Stimulated activated CD4-positive, alpha-beta T cell treated with anti-CD3 and anti-CD28 coated beads, Interleukin-4, amount 100 ng/mL, for 48 hours (primary cell): ENCODE data around the gene CELA1.
"Not testable (repeated sequence)": the region's sequence is repeated elsewhere in the genome, so short reads cannot be mapped to it uniquely, and the experiment has no call there.

Source experiments
- DNase-seq, 2 donors: peaks; one replicate each; pipeline ENCODE4 v3.0.0-alpha.2; 2020; ENCODE audit warnings: low read depth in 2 of 2

Gene CELA1

GRCh38 chr12:51343201-51343600, 3.3 kb downstream of the CELA1 start:
- no peak for DNase-seq

DNA sequence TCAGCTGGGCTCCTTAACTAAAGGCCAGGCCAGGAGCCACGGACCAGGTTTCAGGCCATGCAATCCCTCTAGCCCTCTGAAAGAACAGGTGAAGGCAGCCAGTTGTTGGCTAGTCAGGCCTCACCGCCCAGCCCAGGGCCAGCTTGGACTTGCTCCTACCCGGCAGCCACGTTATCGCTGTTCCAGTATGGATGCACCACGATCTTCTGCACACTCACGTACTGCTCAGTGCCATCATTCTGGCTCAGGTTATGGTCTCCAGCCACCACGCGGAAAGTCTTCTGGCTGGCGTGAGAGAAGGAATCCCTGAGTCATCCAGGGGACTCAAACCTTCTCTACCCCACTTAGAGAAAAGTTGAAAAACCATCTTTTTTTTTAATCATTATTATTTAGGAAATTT, 4.1 kb downstream of the CELA1 start:
- no peak for DNase-seq

DNA sequence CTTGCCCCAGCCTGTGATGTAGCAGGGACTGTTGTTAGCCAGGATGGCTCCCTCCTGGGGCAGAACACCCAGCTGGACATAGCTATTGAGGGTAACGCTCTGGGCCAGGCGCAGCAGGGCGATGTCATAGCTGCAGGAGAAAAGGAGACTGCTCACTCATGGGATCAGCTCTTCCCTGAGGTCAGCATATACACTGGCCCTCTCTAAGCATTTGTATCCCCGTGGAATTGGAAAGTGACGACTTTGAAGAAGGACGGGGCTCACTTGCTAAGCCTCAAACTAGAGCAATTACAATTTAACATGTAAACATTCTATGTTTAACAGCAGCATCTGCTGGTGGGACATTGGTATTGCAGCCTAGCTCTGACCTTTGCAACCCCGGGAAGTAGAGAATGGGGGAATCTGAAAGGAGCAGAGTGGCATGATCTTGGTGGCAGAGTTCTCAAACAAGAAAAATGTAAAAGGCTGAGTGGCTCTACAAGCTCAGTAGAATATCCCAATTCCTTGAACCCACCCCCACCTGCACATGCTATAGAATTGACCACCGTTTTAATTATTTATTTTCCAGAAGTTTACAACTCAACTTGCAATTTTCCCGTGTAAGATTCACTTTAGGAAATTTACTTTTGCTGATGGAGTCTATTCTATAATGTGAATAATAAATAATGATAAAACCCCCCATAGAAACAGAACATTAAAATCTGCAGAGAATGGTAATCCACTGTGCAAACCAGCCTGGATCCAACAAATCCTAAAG, 5.0 kb downstream of the CELA1 start:
- DNase-seq, result peak; percentile 52 to 55

GRCh38 chr12:51339750-51340149, 6.7 kb downstream of the CELA1 start:
- no peak for DNase-seq

DNA sequence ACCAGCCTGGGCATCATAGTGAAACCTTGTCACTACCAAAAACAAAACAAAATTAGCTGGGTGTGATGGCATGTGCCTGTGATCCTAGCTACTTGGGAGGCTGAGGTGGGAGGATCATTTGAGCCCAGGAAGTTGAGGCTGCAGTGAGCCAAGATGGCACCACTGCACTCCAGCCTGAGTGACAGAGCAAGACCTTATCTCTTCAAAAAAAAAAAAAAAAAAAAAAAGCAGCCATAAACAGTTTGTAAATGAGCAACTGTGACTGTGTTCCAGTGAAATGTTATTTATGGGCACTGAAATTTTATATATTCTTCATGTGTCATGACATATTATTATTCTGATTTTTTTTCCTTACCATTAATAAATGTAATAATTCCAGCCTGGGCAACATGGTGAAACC, 9.1 kb downstream of the CELA1 start:
- not testable (repeated sequence) for DNase-seq

DNA sequence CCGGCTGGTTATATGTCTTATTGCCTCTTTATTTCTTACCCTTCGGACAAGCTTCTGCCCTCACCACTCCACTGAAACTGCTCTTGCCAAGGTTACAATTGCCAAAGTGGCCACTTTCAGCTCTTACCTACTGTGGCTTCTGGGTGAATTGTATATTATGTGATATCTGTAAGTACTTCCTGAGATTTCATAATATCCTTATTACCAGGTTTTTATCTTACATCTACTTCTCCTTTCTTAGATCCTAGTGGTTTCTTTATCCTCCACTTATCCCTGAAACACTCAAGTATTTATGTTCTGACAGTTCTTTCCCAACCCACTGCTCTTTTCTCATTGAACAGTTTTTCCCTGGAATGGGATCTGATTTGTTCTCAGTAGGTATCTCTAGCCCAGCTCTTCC, 10.5 kb downstream of the CELA1 start:
- DNase-seq, result no peak

DNA sequence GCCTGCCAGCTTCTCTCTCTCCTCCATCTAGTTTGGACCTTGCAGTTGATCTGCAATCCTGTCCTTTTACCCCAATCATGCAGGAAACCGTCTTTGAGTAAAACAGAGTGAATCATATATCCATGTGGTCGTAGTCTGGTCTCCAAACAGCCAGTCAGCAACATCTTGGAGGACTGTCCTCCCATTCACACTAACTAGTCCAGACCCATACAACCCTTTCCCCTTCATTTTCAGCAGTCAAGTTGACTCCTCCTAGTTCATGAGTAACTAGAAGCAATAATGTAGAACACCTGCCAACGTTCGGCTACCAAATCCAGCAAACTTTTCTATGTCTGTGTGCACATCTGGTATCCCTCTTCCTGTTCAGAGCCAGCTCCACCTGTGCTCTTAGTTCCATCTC, 11.7 kb downstream of the CELA1 start:
- no peak for DNase-seq

GRCh38 chr12:51333536-51333935, 12.9 kb downstream of the CELA1 start:
- no peak for DNase-seq

DNA sequence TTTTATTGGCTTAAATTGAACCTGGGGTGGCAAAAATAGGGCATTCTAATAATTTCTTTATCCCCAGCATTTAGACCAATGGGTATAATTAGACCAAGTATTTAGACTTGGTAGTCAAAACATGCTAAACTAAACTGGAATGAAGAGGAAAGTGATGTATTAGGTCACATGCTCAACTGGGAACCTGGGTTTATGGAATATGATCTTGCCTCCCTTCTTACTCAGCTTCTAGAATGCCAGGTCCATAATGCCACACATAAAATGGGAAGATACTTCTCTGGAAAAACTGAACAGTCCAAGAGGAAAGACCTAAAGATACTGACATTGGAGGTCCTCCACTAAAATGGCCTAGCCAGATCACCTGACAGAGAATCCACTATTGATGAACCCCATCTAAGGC, 16.3 kb downstream of the CELA1 start:
- DNase-seq, result no peak

- no peak for DNase-seq
These were observed 16.7 kb downstream of the CELA1 start for GRCh38 chr12:51329742-51330141.

- DNase-seq, result no peak
These were observed 17.9 kb downstream of the CELA1 start for GRCh38 chr12:51328587-51328986.

DNA sequence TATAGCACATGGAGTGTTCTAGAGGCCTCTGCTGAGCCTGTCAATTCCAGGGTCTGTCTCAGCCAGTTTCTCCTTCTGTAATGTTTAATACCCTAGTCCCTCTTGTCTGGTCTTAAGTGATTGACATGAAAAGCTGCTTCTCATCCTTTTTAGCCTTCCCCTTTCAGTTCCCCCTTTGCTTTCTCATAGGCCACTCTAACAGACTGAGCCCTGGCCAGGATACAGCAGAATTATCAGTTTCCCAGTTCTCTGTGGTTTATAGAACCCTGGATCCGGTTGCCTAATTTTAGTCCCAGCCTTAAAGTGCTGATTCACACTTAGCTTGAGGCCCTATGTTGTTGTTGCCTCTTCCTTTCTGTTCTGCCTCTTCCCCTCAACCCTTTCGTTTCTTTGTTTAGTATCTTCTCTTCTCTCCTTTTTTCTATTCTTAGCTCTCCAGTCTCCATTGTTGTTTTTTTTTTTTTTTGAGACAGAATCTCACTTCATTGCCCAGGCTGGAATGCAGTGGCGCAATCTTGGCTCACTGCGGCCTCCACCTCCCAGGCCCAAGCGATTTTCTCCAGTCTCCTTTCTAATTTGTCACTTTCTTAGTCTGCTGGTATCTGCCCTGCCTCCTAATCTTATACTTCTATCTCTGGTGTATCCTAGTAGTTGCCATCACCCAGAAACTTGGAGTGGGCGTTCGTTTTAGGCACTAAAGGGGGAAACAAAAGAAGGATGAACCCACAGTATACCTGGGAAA, 19.6 kb downstream of the CELA1 start:
- DNase-seq, result no peak

DNA sequence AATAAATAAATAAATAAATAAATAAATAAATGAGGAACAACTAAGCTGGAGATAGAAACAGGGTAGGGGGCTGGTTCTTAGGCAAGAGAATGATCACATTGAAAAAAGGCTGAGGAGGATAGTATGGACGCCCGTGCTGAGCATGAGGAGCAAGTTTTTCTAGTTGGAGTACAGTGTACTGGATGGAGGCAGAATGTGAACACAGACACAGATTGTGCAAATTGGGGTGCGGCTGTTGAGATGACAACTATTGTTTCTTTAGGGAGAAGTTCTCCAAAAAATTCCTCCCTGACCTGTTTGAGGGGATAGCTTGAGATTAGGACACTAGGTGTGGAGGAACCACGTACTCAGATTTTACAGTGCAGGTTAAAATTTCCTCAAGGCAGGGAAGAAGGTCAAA, 21.5 kb downstream of the CELA1 start:
- DNase-seq, result no peak

DNA sequence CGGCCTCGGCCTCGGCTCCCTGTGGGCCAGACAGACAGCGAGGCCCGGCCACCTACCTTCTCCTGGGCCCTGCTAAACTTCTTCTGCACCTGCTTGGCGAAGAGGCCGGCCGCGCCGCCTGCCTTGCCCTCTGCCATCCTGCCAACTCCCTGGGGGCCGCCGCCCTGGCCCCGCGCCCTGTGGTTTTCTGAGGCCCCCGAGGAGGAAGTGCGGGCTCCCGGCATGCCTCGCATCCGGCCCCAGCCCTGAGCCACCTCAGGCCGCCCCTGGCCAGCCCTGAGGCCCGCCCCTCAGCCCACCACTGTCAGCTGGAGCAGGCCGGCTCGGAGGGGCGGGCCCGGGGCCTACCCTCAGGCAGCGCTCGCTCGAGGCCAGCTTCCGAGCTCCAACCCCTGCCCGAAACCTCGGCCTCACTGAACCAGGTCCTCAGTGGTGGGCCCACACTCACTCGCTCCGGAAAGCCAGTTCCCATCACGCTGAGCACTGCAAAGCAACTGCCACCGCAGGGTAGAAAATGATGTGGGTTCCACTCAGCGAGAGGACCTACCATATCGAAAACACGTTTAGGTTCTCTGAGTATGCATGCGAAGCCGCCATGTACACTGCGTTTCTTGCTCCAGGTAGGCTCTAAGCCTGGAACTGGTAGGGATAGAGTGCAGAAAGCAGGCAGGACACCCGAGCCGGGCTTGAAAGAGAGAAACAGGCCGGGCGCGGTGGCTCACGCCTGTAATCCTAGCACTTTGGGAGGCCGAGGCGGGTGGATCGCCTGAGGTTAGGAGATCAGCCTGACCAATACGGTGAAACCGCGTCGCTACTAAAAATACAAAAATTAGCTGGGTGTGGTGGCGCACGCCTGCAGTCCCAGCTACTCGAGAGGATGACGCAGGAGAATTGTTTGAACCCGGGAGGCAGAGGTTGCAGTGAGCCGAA, 22.2 kb downstream of the CELA1 start, which contains the start of gene BIN2:
Gene BIN2 (minus strand): TSS at position 209 of the 930 bp plus-strand sequence. CDS start 72 bp downstream, at position 137.
- DNase-seq, result peak; percentile 55 to 66

GRCh38 chr12:51323317-51323960, 23.0 kb downstream of the CELA1 start:
- DNase-seq, result peak in 1 of 2 donors; percentile 38

GRCh38 chr12:51322452-51322851, 24.0 kb downstream of the CELA1 start:
- DNase-seq, result no peak

DNA sequence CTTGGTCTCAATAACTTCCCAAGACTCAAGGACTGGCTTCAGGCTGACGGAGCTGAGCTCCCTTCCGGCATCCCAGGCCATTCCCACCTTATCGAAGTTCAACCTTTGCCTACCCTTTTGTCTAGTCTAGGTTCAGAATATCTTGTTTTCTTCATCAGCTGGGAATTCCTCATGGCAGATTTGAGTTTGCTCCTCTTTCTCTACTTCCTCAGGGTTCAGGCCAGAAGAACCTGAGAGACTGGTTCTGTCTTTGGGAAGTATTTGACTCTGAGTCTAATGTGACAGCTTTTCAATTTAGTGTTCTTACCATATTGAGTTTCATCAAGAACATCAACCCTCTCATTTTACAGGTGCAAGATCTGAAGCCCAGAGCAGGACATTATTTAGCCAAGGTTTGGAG, 24.6 kb downstream of the CELA1 start:
- DNase-seq, result no peak

DNA sequence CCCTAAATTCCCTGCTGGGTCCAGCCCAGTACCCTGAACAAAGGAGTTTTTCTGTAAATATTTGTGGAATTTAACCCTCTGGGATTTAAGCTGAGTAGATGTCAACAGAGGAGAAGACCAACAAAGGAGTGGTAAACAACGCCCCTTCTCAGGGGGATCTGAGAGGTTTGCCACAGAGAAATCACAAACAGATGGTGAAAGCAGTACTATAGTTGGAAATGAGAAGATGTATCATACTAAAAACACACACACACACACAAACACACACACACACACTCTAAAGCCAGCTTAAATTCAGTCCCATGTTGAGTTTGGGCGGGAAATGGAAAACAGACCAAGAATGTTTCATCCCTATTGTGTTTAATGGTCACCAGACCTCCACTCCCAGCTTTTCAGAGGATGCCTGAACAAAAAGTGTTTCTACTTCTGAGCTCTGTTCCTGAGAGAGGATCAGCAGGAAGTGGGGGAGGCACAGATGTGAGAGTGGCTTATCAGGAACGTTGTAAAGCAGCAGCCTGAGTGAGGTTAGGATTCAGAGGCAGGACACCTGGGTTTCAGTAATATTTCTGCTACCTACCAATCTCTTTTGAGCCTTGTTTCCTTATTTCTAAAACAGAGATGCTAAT, 25.7 kb downstream of the CELA1 start:
- DNase-seq, result no peak

DNA sequence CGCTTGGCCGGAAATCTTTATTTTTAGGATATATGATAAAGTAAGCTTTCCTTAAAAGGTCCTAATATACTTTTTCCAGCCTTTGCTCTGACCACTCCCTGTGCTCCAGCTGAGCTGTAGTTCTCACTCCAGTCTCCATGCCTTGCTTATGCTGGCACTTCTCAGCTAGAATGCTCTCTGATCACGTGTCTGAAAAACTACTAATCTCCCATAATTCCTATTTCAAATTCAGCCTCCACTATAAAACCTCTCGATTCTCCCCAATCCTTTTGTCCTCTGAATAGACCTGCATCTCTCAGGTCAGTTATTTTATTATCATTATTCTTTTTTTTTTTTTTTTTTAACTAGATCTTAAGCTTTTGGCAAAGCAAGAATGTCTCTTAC, 26.2 kb downstream of the CELA1 start:
- DNase-seq, result no peak

DNA sequence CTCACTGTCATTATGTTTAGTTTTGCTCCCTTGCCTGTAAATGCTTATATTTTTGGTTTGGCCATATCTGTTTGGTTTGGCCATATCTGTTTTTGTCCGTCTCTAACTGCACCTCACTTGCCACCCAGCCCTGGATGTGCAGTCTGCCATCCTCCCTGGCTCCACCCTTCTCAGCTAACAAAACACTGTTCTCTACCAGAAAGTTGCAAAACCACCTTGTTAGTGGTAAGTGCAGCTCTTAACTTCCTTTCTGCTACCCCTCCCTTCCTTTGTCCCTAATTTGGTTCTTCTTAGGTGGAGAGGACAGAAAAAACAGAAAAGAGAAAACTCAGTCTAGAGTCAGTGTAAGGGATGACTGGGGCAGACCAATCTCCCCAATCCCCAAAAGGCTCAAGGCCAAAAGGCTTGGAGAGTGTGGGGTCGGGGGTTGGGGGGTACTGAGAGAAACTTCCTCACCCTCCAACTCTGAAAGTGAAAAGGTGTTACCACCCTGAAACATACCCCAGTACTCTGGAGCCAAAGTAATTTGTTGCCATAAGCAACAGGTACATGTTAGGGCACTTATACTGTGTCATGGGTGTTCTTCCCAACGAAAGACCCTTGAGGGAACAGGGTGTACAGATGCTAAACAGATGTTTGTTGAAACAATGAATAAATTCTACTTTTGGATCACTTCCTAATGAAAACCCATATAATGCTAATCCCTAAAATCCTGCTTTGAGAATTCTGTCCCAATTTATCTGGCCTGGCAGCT, 27.5 kb downstream of the CELA1 start:
- DNase-seq, result no peak
